Stimulated activated CD4-positive, alpha-beta T cell treated with anti-CD3 and anti-CD28 coated beads, Interleukin-2, amount 100 ng/mL, for 48 hours (primary cell): ENCODE data around the gene MED15.
"Not testable (repeated sequence)": the region's sequence is repeated elsewhere in the genome, so short reads cannot be mapped to it uniquely, and the experiment has no call there.

Experiments used
- DNase-seq, 2 donors: peaks; one replicate each; pipeline ENCODE4 v3.0.0-alpha.2; 2020

Gene MED15

GRCh38 chr22:20507253-20508066 lies at the start of gene MED15:
Gene MED15 (plus strand): TSS chr22:20507610. CDS start chr22:20507679, 69 bp downstream.
- DNase-seq, result peak; percentile 85 to 87

- DNase-seq, result no peak
These were observed 48.8 kb upstream of the MED15 start for GRCh38 chr22:20458530-20459151.

GRCh38 chr22:20459152-20459542 lies 48.3 kb upstream of the MED15 start:
- DNase-seq, result no peak

GRCh38 chr22:20459862-20460261 lies 47.5 kb upstream of the MED15 start:
- no peak for DNase-seq

GRCh38 chr22:20463324-20464095 lies 43.9 kb upstream of the MED15 start:
- no peak for DNase-seq

GRCh38 chr22:20464096-20464614 lies 43.3 kb upstream of the MED15 start:
- peak; percentile 23 to 40 for DNase-seq

GRCh38 chr22:20464912-20465758 lies 42.3 kb upstream of the MED15 start:
- no peak for DNase-seq

- no peak for DNase-seq
These were observed 41.7 kb upstream of the MED15 start for GRCh38 chr22:20465759-20466077.

GRCh38 chr22:20466659-20467379 lies 40.6 kb upstream of the MED15 start:
- no peak for DNase-seq

- DNase-seq, result no peak
These were observed 38.1 kb upstream of the MED15 start for GRCh38 chr22:20469110-20469868.

- DNase-seq, result not testable (repeated sequence)
These were observed 36.9 kb upstream of the MED15 start for GRCh38 chr22:20470525-20470924.

- DNase-seq, result no peak
These were observed 36.1 kb upstream of the MED15 start for GRCh38 chr22:20471126-20471833.

GRCh38 chr22:20472629-20473442 lies 34.6 kb upstream of the MED15 start:
- DNase-seq, result no peak

- DNase-seq, result no peak
These were observed 32.3 kb upstream of the MED15 start for GRCh38 chr22:20475115-20475436.

- not testable (repeated sequence) for DNase-seq
These were observed 31.8 kb upstream of the MED15 start for GRCh38 chr22:20475569-20475968.

- DNase-seq, result not testable (repeated sequence)
These were observed 29.4 kb upstream of the MED15 start for GRCh38 chr22:20478059-20478458.

- no peak for DNase-seq
These were observed 27.7 kb upstream of the MED15 start for GRCh38 chr22:20479612-20480196.

- not testable (repeated sequence) for DNase-seq
These were observed 24.3 kb upstream of the MED15 start for GRCh38 chr22:20483143-20483506.

- no peak for DNase-seq
These were observed 23.6 kb upstream of the MED15 start for GRCh38 chr22:20483771-20484170.
